Gastroesophageal sphincter (tissue), 4 donors: ENCODE data around the gene ALG10. TPM values are rescaled to one million over a fixed set of nuclear protein-coding genes. Genes with fewer than 3 reads are reported as not detected.
A peak's percentile ranks its signal among the peaks of the same experiment; 100 is the strongest.
"Not testable (repeated sequence)": the region's sequence is repeated elsewhere in the genome, so short reads cannot be mapped to it uniquely, and the experiment has no call there.

Experiments
- ATAC-seq: fragments of 150-250 bp; one replicate; pipeline ENCODE4 v1.9.1; 2016; ENCODE audit warnings: mild to moderate bottlenecking, moderate library complexity
- H3K27ac ChIP-seq, 4 donors: fragments of 200-600 bp; sonication (generic) in 3 of 4; 1 replicate in 3 of 4; 2 replicates in 1 of 4; pipeline ENCODE4 v1.5.1; 2016 to 2019
- H3K27me3 ChIP-seq: fragments of 200-600 bp; sonication (generic); one replicate; pipeline ENCODE4 v1.5.1; 2019
- H3K36me3 ChIP-seq, 2 donors: fragments of 200-600 bp; sonication (generic); one replicate each; pipeline ENCODE4 v1.5.1; 2019; ENCODE audit warnings: control low read depth in 1 of 2
- H3K4me1 ChIP-seq, 3 donors: fragments of 200-600 bp; sonication (generic); 1 replicate in 2 of 3; 2 replicates in 1 of 3; pipeline ENCODE4 v1.5.1; 2016 to 2019; ENCODE audit warnings: control low read depth in 2 of 3
- H3K4me3 ChIP-seq, 2 donors: fragments of 200-600 bp; sonication (generic); one replicate each; pipeline ENCODE4 v1.5.1; 2019; ENCODE audit warnings: mild to moderate bottlenecking in 1 of 2, moderate library complexity in 1 of 2
- H3K9me3 ChIP-seq, 3 donors: fragments of 200-600 bp; sonication (generic); one replicate each; pipeline ENCODE4 v1.5.1; 2017 to 2019; ENCODE audit warnings: control low read depth in 2 of 3
- EP300 ChIP-seq: sonication (generic); formaldehyde crosslinking; IDR thresholded peaks from one replicate; pipeline ENCODE4 v1.6.1; 2017; ENCODE audit warnings: antibody characterized with exemption, mild to moderate bottlenecking
- POLR2A ChIP-seq, 2 donors: fragments of 450-650 bp; IDR thresholded peaks; one replicate each; pipeline ENCODE4 v1.6.1; 2017; ENCODE audit warnings: antibody characterized with exemption in 2 of 2, mild to moderate bottlenecking in 2 of 2, moderate library complexity in 1 of 2
- POLR2AphosphoS5 ChIP-seq: sonication (generic); formaldehyde crosslinking; IDR thresholded peaks from one replicate; pipeline ENCODE4 v1.6.1; 2017; ENCODE audit warnings: antibody characterized with exemption
- WGBS, 2 donors: methylation state at CpG; one replicate each; pipeline ENCODE4 v1.1.5; 2018; ENCODE audit warnings: low coverage in 1 of 2; 5-methylcytosine and 5-hydroxymethylcytosine counted together
- total RNA-seq, 4 donors: library from RNA; depleted of rRNA; stranded (reverse); fragments of >200 nt; gene quantifications; one replicate each; pipeline ENCODE4 v1.1.0, GENCODE V29; 2016
- TF ChIP-seq, protein P1 (sequence below), 4 experiments: fragments of 200-600 bp in 2 of 4; fragments of 450-650 bp in 2 of 4; sonication (generic) in 1 of 4; IDR thresholded peaks; one replicate each; pipeline ENCODE4 v1.5.1; 2017 to 2019; ENCODE audit warnings: antibody characterized with exemption in 4 of 4, mild to moderate bottlenecking in 2 of 4, moderate library complexity in 2 of 4

The ALG10 gene
- total RNA-seq, 4 donors from 2014 or later = 3.0 to 6.4 (median 4.3) TPM

DNA sequence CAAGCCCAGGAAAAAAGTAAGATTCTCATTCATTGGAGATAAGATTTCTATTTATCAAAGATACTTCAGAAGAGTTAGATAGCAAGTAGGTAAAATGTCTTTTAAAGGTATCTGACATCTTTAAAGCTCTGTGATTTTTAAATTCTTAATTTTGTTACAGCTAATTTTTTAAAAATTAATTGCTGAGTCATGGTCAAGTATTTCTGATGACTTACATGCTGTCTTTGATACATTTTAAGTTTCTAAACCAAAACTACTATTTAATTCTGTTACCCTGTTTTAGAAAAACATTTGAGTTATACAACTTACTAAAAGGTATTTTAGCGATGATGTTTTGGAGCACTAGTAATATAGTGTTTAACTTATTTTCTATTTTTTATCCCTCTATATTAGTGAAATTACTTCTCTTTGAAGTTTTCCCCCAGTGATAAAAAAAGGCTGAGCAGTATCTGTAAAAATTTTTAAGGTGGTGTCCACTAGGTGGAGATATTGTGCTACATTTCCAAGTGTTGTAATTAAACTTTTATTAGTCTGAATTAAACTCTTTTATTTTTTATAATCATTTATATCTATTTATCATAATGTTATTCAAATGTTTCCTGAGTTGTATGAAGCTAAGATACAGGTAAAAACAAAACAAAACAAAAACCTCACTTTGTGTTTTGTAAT lies 11.5 kb downstream of the ALG10 start:
- no peak for ATAC-seq
- no peaks in the 10 kb centered on the region for H3K36me3 ChIP-seq
- no peaks in the 10 kb centered on the region for H3K4me1 ChIP-seq
- no peak for TF ChIP-seq POLR2A (IDR thresholded peaks at IDR 0.05)
- no peak for TF ChIP-seq EP300
- TF ChIP-seq, protein P1, sequence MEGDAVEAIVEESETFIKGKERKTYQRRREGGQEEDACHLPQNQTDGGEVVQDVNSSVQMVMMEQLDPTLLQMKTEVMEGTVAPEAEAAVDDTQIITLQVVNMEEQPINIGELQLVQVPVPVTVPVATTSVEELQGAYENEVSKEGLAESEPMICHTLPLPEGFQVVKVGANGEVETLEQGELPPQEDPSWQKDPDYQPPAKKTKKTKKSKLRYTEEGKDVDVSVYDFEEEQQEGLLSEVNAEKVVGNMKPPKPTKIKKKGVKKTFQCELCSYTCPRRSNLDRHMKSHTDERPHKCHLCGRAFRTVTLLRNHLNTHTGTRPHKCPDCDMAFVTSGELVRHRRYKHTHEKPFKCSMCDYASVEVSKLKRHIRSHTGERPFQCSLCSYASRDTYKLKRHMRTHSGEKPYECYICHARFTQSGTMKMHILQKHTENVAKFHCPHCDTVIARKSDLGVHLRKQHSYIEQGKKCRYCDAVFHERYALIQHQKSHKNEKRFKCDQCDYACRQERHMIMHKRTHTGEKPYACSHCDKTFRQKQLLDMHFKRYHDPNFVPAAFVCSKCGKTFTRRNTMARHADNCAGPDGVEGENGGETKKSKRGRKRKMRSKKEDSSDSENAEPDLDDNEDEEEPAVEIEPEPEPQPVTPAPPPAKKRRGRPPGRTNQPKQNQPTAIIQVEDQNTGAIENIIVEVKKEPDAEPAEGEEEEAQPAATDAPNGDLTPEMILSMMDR (IDR thresholded peaks at IDR 0.05) = peak; percentile 10 to 45 (median 20)
- 4 to 13% methylated on average over 1 of the region's 1 CpG for WGBS, 2 donors
- no peak overlapping the region for H3K27ac ChIP-seq
- no peaks in the 10 kb centered on the region for H3K9me3 ChIP-seq
- no peaks in the 10 kb centered on the region for H3K27me3 ChIP-seq
- no peak overlapping the region for H3K4me3 ChIP-seq

DNA sequence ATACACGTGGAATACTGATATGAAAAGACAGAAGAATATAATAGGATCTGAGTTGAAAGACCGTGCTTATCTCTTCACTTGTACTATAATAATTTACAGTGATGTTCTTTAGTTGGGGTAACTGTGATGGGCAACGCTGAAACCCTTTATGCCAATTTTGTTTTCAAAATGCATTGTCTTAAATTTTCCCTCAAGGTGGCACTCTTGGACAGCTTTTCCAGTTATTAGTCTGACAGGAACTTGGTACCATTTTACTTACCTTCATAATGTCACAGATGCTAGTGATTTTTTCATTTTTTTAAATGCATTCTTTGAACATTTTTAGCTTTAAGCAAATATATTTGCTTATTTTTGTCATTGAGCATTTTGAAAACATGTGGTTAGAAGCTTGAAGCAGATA lies 16.1 kb downstream of the ALG10 start:
- not testable (repeated sequence) for H3K4me1 ChIP-seq, H3K36me3 ChIP-seq, H3K4me3 ChIP-seq, H3K27ac ChIP-seq, H3K9me3 ChIP-seq, ATAC-seq, H3K27me3 ChIP-seq
- 71 to 73% methylated on average over 3 of the region's 3 CpGs for WGBS, 2 donors

DNA sequence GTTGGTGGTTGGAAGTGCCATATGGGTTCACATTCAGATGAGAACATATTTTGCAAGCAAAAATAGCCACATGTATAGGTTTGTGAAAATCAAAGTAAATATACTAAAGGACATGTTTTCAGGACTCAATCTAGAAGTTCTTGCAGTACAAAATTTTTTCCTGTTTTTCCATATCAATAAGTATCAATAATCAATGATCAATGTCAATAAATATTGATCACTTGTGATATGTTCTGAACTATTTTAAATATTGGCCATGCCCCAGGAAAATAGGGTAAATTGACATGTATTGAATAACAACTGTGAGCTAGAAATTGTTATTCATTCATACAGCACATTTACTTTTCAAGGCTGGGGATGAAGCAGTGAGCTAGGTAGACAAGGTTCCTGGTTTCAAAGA lies 24.3 kb downstream of the ALG10 start:
- no peak for TF ChIP-seq EP300
- no peak for TF ChIP-seq POLR2AphosphoS5
- TF ChIP-seq, protein P1 (IDR thresholded peaks at IDR 0.05) = no peak
- TF ChIP-seq POLR2A (IDR thresholded peaks at IDR 0.05) = no peak
- no peaks in the 10 kb centered on the region for H3K36me3 ChIP-seq
- H3K4me1 ChIP-seq = no peaks in the 10 kb centered on the region
- H3K4me3 ChIP-seq = no peak overlapping the region
- H3K27me3 ChIP-seq = no peaks in the 10 kb centered on the region
- no peak for ATAC-seq
- H3K9me3 ChIP-seq = peaks cover 0 to 16% (median 0%) of the 10 kb centered on the region in 3 donors
- H3K27ac ChIP-seq = no peak overlapping the region

DNA sequence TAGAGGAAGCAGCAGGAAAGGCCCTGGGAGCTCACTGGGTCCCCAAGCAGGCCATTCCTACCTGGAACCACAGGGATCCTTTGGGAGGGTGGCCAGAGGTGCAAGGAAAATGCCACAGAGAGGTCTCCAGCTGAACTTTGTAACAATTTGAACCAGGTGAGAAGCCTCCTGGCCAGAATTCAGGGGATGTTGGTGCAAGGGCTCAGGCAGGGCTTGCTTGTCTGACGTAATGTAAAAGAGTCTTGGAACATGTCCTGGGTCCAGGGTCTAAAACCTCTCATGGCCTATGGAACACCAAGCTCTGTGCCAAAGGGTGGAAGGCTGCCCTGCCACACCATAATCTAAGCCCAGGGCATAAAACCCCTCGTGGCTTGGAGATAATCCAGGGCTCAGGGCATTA lies 25.6 kb downstream of the ALG10 start:
- not testable (repeated sequence) for H3K27me3 ChIP-seq, ATAC-seq, H3K36me3 ChIP-seq, H3K27ac ChIP-seq, H3K4me3 ChIP-seq, H3K4me1 ChIP-seq
- WGBS, 2 donors = 67% methylated on average over 2 of the region's 2 CpGs; no CpG with 5 or more reads in 1 of the 2 donors
- H3K9me3 ChIP-seq = peaks cover 0 to 26% (median 0%) of the 10 kb centered on the region in 3 donors

DNA sequence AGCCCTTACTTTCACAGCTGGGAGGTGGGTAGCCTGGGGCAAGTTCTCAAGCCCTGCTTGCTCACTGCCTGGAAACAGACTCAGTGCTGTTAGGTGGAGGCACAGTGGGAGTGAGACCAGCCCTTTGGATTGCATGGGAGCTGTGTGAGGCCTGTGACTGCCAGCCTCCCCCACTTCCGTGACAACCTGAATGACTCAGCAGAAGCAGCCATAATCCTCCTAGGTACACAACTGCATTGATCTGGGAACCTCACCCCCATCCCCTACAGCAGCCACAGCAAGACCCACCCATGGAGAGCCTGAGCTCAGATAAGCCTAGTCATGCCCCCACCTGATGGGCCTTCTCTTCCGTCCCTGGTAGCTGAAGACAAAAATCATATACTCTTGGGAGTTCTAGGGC lies 26.4 kb downstream of the ALG10 start:
- no peak overlapping the region for H3K4me3 ChIP-seq
- H3K27ac ChIP-seq = no peak overlapping the region
- H3K9me3 ChIP-seq = peaks cover 0 to 26% (median 0%) of the 10 kb centered on the region in 3 donors
- no peak for ATAC-seq
- TF ChIP-seq POLR2AphosphoS5 (no peak), POLR2A (IDR thresholded peaks at IDR 0.05) (no peak), EP300 (no peak)
- TF ChIP-seq, protein P1 (IDR thresholded peaks at IDR 0.05) = no peak
- H3K36me3 ChIP-seq = no peaks in the 10 kb centered on the region
- H3K4me1 ChIP-seq = no peaks in the 10 kb centered on the region
- no peaks in the 10 kb centered on the region for H3K27me3 ChIP-seq
- WGBS, 2 donors = 80 to 100% methylated on average over 1 to 2 of the region's 2 CpGs

DNA sequence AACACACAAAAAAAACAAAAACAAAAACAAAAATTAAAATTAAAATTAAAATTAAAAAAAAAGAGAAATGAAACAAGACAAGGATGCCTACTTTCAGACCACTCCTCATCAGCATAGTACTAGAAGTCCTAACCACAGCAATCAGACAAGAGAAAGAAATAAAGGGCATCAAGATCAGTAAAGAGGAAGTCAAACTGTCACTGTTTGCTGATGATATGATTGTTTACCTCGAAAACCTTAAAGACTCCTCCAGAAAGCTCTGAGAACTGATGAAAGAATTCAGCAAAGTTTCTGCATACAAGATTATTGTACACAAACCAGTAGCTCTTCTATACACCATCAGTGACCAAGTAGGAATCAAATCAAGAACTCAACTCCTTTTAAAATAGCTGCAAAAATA lies 29.2 kb downstream of the ALG10 start:
- no peaks in the 10 kb centered on the region for H3K27me3 ChIP-seq
- no peak for ATAC-seq
- H3K9me3 ChIP-seq = peaks cover 0 to 26% (median 0%) of the 10 kb centered on the region in 3 donors
- H3K36me3 ChIP-seq = no peaks in the 10 kb centered on the region
- whole genome bisulfite sequencing, 2 donors = 47 to 67% methylated on average over 1 of the region's 1 CpG
- H3K4me3 ChIP-seq = no peak overlapping the region
- H3K4me1 ChIP-seq = no peaks in the 10 kb centered on the region
- TF ChIP-seq POLR2A (IDR thresholded peaks at IDR 0.05) (no peak), EP300 (no peak), POLR2AphosphoS5 (no peak)
- no peak overlapping the region for H3K27ac ChIP-seq
